HEK293 (cell line): ENCODE measurements around the gene C11orf87.

Experiments
- CTCF ChIA-PET: fragments of 350-600 bp; formaldehyde crosslinking; extraction: SDS; loops from one replicate; lab custom pipeline; 2021; ENCODE audit warnings: antibody characterized with exemption; lab: Yijun Ruan, JAX
- POLR2A ChIA-PET: fragments of 300-600 bp; formaldehyde crosslinking; extraction: SDS; loops from one replicate; lab custom pipeline; 2020; ENCODE audit warnings: antibody characterized with exemption, inconsistent platforms; lab: Yijun Ruan, JAX
- H3K27ac ChIP-seq: fragments of 200-500 bp; sonication (Bioruptor generic); 2 replicates; pipeline ENCODE4 v1.5.1; 2014; ENCODE audit warnings: low read depth, low read length, control low read depth, inconsistent platforms; ENCODE audit errors: extremely low read depth
- H3K36me3 ChIP-seq, 2 experiments: fragments of 200-500 bp in 1 of 2; sonication (Bioruptor generic) in 1 of 2; 1 replicate in 1 of 2; 2 replicates in 1 of 2; pipeline ENCODE4 v1.5.1; 2014 to 2017; ENCODE audit warnings: inconsistent platforms in 2 of 2, low read length in 2 of 2; ENCODE audit not compliant: control insufficient read depth in 2 of 2, insufficient read depth in 1 of 2
- H3K4me1 ChIP-seq: fragments of 200-500 bp; sonication (Bioruptor generic); 2 replicates; pipeline ENCODE4 v1.5.1; 2014; ENCODE audit warnings: mild to moderate bottlenecking, low read length, inconsistent platforms; ENCODE audit not compliant: control insufficient read depth, insufficient read depth
- H3K4me3 ChIP-seq: 2 replicates; pipeline ENCODE4 v1.5.1; 2011; ENCODE audit warnings: low read depth, mild to moderate bottlenecking, control low read depth, low read length, moderate library complexity
- H3K9me3 ChIP-seq: fragments of 200-500 bp; sonication (Bioruptor generic); 2 replicates; pipeline ENCODE4 v1.5.1; 2014; ENCODE audit warnings: low read depth, low read length, inconsistent platforms; ENCODE audit not compliant: control insufficient read depth, insufficient read depth
- BCL11A ChIP-seq: fragments of 450-650 bp; formaldehyde crosslinking; IDR thresholded peaks from 2 replicates; pipeline ENCODE4 v1.5.1; 2016; ENCODE audit warnings: low read depth, missing biosample characterization, missing genetic modification characterization
- KLF8 ChIP-seq: fragments of 450-650 bp; formaldehyde crosslinking; IDR thresholded peaks from 2 replicates; pipeline ENCODE4 v1.5.1; 2016; ENCODE audit warnings: missing biosample characterization, missing genetic modification characterization
- MYNN ChIP-seq: fragments of 450-650 bp; formaldehyde crosslinking; IDR thresholded peaks from 2 replicates; pipeline ENCODE4 v1.5.1; 2016; ENCODE audit warnings: missing biosample characterization, missing genetic modification characterization, borderline replicate concordance
- OSR2 ChIP-seq: fragments of 450-650 bp; formaldehyde crosslinking; IDR thresholded peaks from 2 replicates; pipeline ENCODE4 v1.5.1; 2016; ENCODE audit warnings: missing biosample characterization, missing genetic modification characterization
- SCRT2 ChIP-seq: fragments of 450-650 bp; formaldehyde crosslinking; IDR thresholded peaks from 2 replicates; pipeline ENCODE4 v1.5.1; 2016; ENCODE audit warnings: missing biosample characterization, missing genetic modification characterization
- SETDB1 ChIP-seq: IDR thresholded peaks from one replicate; pipeline ENCODE4 v1.6.1; 2017; ENCODE audit warnings: mild to moderate bottlenecking, low read length, moderate library complexity, mixed read lengths; ENCODE audit not compliant: insufficient read length
- ZFP3 ChIP-seq: fragments of 450-650 bp; formaldehyde crosslinking; IDR thresholded peaks from 2 replicates; pipeline ENCODE4 v1.5.1; 2016; ENCODE audit warnings: low read depth, missing biosample characterization, missing genetic modification characterization
- ZNF10 ChIP-seq: fragments of 450-650 bp; formaldehyde crosslinking; IDR thresholded peaks from 2 replicates; pipeline ENCODE4 v1.5.1; 2017; ENCODE audit warnings: missing biosample characterization, missing genetic modification characterization
- ZNF112 ChIP-seq: fragments of 450-650 bp; formaldehyde crosslinking; IDR thresholded peaks from 2 replicates; pipeline ENCODE4 v1.5.0; 2017; ENCODE audit warnings: missing biosample characterization, missing genetic modification characterization
- ZNF23 ChIP-seq: fragments of 450-650 bp; formaldehyde crosslinking; IDR thresholded peaks from 2 replicates; pipeline ENCODE4 v1.5.1; 2016; ENCODE audit warnings: missing biosample characterization, missing genetic modification characterization, borderline replicate concordance
- ZNF24 ChIP-seq: fragments of 450-650 bp; formaldehyde crosslinking; IDR thresholded peaks from 2 replicates; pipeline ENCODE4 v1.5.1; 2016; ENCODE audit warnings: missing biosample characterization, missing genetic modification characterization
- ZNF266 ChIP-seq: fragments of 450-650 bp; formaldehyde crosslinking; IDR thresholded peaks from 2 replicates; pipeline ENCODE4 v1.5.1; 2016; ENCODE audit warnings: missing biosample characterization, missing genetic modification characterization, low read depth
- ZNF302 ChIP-seq: fragments of 450-650 bp; formaldehyde crosslinking; IDR thresholded peaks from 2 replicates; pipeline ENCODE4 v1.5.1; 2016; ENCODE audit warnings: missing biosample characterization, missing genetic modification characterization, low read depth
- ZNF341 ChIP-seq: fragments of 450-650 bp; formaldehyde crosslinking; IDR thresholded peaks from 2 replicates; pipeline ENCODE4; 2016; ENCODE audit warnings: low read depth, missing biosample characterization, missing genetic modification characterization
- ZNF549 ChIP-seq: fragments of 450-650 bp; IDR thresholded peaks from 2 replicates; pipeline ENCODE4 v1.5.1; 2018; ENCODE audit warnings: missing biosample characterization, missing genetic modification characterization, mild to moderate bottlenecking, inconsistent platforms, moderate library complexity
- ZNF571 ChIP-seq: fragments of 450-650 bp; formaldehyde crosslinking; IDR thresholded peaks from 2 replicates; pipeline ENCODE4 v1.5.0; 2017; ENCODE audit warnings: missing biosample characterization, missing genetic modification characterization
- ZNF664 ChIP-seq: fragments of 450-650 bp; formaldehyde crosslinking; IDR thresholded peaks from 2 replicates; pipeline ENCODE4 v1.5.1; 2016; ENCODE audit warnings: missing biosample characterization, missing genetic modification characterization
- ZNF76 ChIP-seq: fragments of 450-650 bp; formaldehyde crosslinking; IDR thresholded peaks from 2 replicates; pipeline ENCODE4; 2016; ENCODE audit warnings: low read depth, missing biosample characterization, missing genetic modification characterization, borderline replicate concordance
- ZNF768 ChIP-seq: fragments of 450-650 bp; formaldehyde crosslinking; IDR thresholded peaks from 2 replicates; pipeline ENCODE4 v1.5.1; 2018; ENCODE audit warnings: missing biosample characterization, mild to moderate bottlenecking, missing genetic modification characterization
- ZSCAN23 ChIP-seq: fragments of 450-650 bp; formaldehyde crosslinking; IDR thresholded peaks from 2 replicates; pipeline ENCODE4 v1.5.1; 2016; ENCODE audit warnings: missing biosample characterization, missing genetic modification characterization
- TF ChIP-seq, protein P1 (sequence below): fragments of 450-650 bp; formaldehyde crosslinking; IDR thresholded peaks from 2 replicates; pipeline ENCODE4 v1.5.1; 2016; ENCODE audit warnings: missing biosample characterization, missing genetic modification characterization
- TF ChIP-seq, protein P2 (sequence below): fragments of 450-650 bp; formaldehyde crosslinking; IDR thresholded peaks from 2 replicates; pipeline ENCODE4 v1.5.1; 2016; ENCODE audit warnings: missing biosample characterization, missing genetic modification characterization
- TF ChIP-seq, protein P3 (sequence below): fragments of 450-650 bp; formaldehyde crosslinking; IDR thresholded peaks from 2 replicates; pipeline ENCODE4 v1.5.1; 2016; ENCODE audit warnings: missing biosample characterization, missing genetic modification characterization
- TF ChIP-seq, protein P4 (sequence below): fragments of 450-650 bp; formaldehyde crosslinking; optimal IDR thresholded peaks from 2 replicates; pipeline ENCODE3; 2016; ENCODE audit warnings: missing biosample characterization, mild to moderate bottlenecking, missing genetic modification characterization
- TF ChIP-seq, protein P5 (sequence below): fragments of 450-650 bp; formaldehyde crosslinking; IDR thresholded peaks from 2 replicates; pipeline ENCODE4 v1.5.1; 2016; ENCODE audit warnings: missing biosample characterization, missing genetic modification characterization
- TF ChIP-seq, protein P6 (sequence below): fragments of 450-650 bp; formaldehyde crosslinking; IDR thresholded peaks from 2 replicates; pipeline ENCODE4 v1.5.1; 2016; ENCODE audit warnings: missing biosample characterization, missing genetic modification characterization

Gene C11orf87

DNA sequence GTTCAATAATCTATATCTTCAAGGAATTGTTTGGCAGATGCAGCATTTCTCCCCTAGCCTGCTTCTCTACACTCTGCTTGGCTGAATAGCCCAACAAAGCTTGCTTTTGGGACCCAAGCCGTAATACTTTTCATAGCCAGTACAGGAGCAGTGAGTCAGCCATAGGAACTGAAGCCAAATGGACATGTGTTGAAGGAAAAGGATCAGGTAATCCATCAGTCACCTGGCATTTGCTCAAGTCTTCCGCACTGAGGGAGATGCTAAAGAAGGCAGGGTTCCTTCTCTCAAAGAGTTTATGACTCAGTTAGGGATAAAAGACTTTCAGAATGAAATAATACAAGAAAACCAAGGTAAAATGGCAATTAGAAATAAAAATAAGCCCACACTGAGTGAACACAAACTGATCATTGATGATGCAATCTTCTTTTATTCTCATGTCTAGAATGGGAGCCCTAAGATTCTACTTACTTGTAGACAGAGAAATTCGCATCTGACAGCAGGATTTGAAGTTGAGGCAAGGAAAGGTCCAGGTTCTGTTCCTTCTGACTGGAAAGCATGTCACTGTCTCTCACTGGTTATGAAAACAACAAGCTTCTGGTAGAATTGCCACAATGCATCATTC lies 13.2 kb downstream of the C11orf87 start:
- H3K9me3 ChIP-seq: no peaks in the 10 kb centered on the region
- TF ChIP-seq ZNF302 (tag by site-specific recombination) (no peak), OSR2 (tag by site-specific recombination) (no peak), ZNF768 (tag by site-specific recombination) (no peak), KLF8 (tag by site-specific recombination) (no peak), MYNN (tag by site-specific recombination) (no peak), ZNF571 (tag by site-specific recombination) (no peak), ZNF341 (no peak), ZNF112 (tag by site-specific recombination) (no peak), ZNF23 (tag by site-specific recombination) (no peak), ZNF664 (tag by site-specific recombination) (no peak), ZNF10 (tag by site-specific recombination) (no peak), ZNF76 (tag by site-specific recombination) (no peak), ZNF266 (tag by site-specific recombination) (no peak), SCRT2 (no peak), ZFP3 (tag by site-specific recombination) (no peak), ZSCAN23 (no peak)
- TF ChIP-seq, protein P1, sequence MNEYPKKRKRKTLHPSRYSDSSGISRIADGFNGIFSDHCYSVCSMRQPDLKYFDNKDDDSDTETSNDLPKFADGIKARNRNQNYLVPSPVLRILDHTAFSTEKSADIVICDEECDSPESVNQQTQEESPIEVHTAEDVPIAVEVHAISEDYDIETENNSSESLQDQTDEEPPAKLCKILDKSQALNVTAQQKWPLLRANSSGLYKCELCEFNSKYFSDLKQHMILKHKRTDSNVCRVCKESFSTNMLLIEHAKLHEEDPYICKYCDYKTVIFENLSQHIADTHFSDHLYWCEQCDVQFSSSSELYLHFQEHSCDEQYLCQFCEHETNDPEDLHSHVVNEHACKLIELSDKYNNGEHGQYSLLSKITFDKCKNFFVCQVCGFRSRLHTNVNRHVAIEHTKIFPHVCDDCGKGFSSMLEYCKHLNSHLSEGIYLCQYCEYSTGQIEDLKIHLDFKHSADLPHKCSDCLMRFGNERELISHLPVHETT (tag by site-specific recombination): no peak
- TF ChIP-seq, protein P2, sequence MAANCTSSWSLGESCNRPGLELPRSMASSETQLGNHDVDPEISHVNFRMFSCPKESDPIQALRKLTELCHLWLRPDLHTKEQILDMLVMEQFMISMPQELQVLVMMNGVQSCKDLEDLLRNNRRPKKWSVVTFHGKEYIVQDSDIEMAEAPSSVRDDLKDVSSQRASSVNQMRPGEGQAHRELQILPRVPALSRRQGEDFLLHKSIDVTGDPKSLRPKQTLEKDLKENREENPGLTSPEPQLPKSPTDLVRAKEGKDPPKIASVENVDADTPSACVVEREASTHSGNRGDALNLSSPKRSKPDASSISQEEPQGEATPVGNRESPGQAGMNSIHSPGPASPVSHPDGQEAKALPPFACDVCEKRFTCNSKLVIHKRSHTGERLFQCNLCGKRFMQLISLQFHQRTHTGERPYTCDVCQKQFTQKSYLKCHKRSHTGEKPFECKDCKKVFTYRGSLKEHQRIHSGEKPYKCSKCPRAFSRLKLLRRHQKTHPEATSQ: no peak
- H3K4me1 ChIP-seq: no peaks in the 10 kb centered on the region
- H3K36me3 ChIP-seq: no peaks in the 10 kb centered on the region
- ChIA-PET CTCF (interaction anchor here (0.5 kb wide), 1 partner anchor 499 kb away, joined by 4 read pairs; no protein-coding TSS in a partner anchor), POLR2A (no interaction called here)
- H3K4me3 ChIP-seq: no peak overlapping the region
- H3K27ac ChIP-seq: no peak overlapping the region

DNA sequence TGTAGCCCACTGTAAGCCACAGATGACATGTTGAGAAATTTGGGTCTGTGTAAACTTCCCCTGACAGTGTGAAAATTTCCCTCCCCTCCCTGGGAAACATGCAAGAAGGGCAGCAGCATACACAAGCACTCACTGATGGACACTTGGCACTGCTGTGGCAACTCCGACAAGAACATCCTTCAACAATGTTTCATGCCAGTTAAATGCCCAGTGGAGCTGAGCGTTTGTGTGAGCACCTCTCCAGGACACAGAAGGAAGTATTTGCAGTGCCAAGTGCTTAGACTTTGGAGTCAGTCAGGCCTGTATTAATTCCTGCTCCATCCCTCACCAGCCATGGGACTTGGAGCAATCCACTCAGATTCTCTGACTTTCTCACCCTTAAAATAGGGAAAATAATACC lies 17.7 kb downstream of the C11orf87 start:
- H3K9me3 ChIP-seq: no peaks in the 10 kb centered on the region
- no peak overlapping the region for H3K4me3 ChIP-seq
- no peaks in the 10 kb centered on the region for H3K36me3 ChIP-seq
- ChIA-PET POLR2A (no interaction called here), CTCF (no interaction called here)
- no peak overlapping the region for H3K27ac ChIP-seq
- no peaks in the 10 kb centered on the region for H3K4me1 ChIP-seq
- TF ChIP-seq ZNF24 (tag by site-specific recombination): no peak
- TF ChIP-seq, protein P3, sequence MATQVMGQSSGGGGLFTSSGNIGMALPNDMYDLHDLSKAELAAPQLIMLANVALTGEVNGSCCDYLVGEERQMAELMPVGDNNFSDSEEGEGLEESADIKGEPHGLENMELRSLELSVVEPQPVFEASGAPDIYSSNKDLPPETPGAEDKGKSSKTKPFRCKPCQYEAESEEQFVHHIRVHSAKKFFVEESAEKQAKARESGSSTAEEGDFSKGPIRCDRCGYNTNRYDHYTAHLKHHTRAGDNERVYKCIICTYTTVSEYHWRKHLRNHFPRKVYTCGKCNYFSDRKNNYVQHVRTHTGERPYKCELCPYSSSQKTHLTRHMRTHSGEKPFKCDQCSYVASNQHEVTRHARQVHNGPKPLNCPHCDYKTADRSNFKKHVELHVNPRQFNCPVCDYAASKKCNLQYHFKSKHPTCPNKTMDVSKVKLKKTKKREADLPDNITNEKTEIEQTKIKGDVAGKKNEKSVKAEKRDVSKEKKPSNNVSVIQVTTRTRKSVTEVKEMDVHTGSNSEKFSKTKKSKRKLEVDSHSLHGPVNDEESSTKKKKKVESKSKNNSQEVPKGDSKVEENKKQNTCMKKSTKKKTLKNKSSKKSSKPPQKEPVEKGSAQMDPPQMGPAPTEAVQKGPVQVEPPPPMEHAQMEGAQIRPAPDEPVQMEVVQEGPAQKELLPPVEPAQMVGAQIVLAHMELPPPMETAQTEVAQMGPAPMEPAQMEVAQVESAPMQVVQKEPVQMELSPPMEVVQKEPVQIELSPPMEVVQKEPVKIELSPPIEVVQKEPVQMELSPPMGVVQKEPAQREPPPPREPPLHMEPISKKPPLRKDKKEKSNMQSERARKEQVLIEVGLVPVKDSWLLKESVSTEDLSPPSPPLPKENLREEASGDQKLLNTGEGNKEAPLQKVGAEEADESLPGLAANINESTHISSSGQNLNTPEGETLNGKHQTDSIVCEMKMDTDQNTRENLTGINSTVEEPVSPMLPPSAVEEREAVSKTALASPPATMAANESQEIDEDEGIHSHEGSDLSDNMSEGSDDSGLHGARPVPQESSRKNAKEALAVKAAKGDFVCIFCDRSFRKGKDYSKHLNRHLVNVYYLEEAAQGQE (tag by site-specific recombination): no peak
- TF ChIP-seq, protein P4, sequence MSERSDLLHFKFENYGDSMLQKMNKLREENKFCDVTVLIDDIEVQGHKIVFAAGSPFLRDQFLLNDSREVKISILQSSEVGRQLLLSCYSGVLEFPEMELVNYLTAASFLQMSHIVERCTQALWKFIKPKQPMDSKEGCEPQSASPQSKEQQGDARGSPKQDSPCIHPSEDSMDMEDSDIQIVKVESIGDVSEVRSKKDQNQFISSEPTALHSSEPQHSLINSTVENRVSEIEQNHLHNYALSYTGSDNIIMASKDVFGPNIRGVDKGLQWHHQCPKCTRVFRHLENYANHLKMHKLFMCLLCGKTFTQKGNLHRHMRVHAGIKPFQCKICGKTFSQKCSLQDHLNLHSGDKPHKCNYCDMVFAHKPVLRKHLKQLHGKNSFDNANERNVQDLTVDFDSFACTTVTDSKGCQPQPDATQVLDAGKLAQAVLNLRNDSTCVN (tag by site-specific recombination): no peak
- TF ChIP-seq BCL11A (tag by site-specific recombination): no peak
- TF ChIP-seq, protein P5, sequence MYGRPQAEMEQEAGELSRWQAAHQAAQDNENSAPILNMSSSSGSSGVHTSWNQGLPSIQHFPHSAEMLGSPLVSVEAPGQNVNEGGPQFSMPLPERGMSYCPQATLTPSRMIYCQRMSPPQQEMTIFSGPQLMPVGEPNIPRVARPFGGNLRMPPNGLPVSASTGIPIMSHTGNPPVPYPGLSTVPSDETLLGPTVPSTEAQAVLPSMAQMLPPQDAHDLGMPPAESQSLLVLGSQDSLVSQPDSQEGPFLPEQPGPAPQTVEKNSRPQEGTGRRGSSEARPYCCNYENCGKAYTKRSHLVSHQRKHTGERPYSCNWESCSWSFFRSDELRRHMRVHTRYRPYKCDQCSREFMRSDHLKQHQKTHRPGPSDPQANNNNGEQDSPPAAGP (tag by site-specific recombination): no peak
- no peak for TF ChIP-seq ZNF549 (tag by site-specific recombination)
- no peak for TF ChIP-seq SETDB1
- TF ChIP-seq, protein P6, sequence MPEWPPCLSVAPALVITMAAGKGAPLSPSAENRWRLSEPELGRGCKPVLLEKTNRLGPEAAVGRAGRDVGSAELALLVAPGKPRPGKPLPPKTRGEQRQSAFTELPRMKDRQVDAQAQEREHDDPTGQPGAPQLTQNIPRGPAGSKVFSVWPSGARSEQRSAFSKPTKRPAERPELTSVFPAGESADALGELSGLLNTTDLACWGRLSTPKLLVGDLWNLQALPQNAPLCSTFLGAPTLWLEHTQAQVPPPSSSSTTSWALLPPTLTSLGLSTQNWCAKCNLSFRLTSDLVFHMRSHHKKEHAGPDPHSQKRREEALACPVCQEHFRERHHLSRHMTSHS (tag by site-specific recombination): no peak
